ENCODE data around the gene TMEM209.

GRCh38 chr7:130210181-130210935 is 5.2 kb upstream of the TMEM209 start:
- no peak for TF ChIP-seq SPI1 (IDR thresholded peaks at IDR 0.05; ENCODE audit: low read depth, low read length)
- TF ChIP-seq POLR2AphosphoS5 (IDR thresholded peaks at IDR 0.05; ENCODE audit: low read depth, low read length): no peak
